AG10803 (cell line): ENCODE results near the gene ADGRA1.

Source experiments
- DNase-seq: peaks from one replicate; pipeline ENCODE4 v3.0.0; 2010; ENCODE audit warnings: low read depth
- H3K4me3 ChIP-seq: 2 replicates; pipeline ENCODE4 v1.5.1; 2011; ENCODE audit warnings: mild to moderate bottlenecking, low read length, control low read depth
- CTCF ChIP-seq: conservative IDR thresholded peaks from 2 replicates; pipeline ENCODE4 v1.5.1; 2011; ENCODE audit warnings: mild to moderate bottlenecking, low read length, control low read depth, inconsistent platforms

ADGRA1 gene

GRCh38 chr10:133090101-133090500 is 2.4 kb downstream of the ADGRA1 start:
- TF ChIP-seq CTCF = no peak
- H3K4me3 ChIP-seq = no peak overlapping the region
- no peak for DNase-seq

GRCh38 chr10:133090654-133091053 is 2.9 kb downstream of the ADGRA1 start:
- no peak overlapping the region for H3K4me3 ChIP-seq
- no peak for TF ChIP-seq CTCF
- DNase-seq = no peak

- no peak overlapping the region for H3K4me3 ChIP-seq
- DNase-seq = no peak
- TF ChIP-seq CTCF = no peak
These were observed 3.6 kb downstream of the ADGRA1 start for GRCh38 chr10:133091316-133091715.

GRCh38 chr10:133093291-133093690 is 5.6 kb downstream of the ADGRA1 start:
- no peak overlapping the region for H3K4me3 ChIP-seq
- DNase-seq = no peak
- TF ChIP-seq CTCF = no peak

GRCh38 chr10:133094286-133094685 is 6.6 kb downstream of the ADGRA1 start:
- H3K4me3 ChIP-seq = no peak overlapping the region
- no peak for DNase-seq
- TF ChIP-seq CTCF = no peak

GRCh38 chr10:133094866-133095265 is 7.1 kb downstream of the ADGRA1 start:
- no peak for DNase-seq
- no peak for TF ChIP-seq CTCF
- no peak overlapping the region for H3K4me3 ChIP-seq

- H3K4me3 ChIP-seq = no peak overlapping the region
- TF ChIP-seq CTCF = no peak
- no peak for DNase-seq
These were observed 7.9 kb downstream of the ADGRA1 start for GRCh38 chr10:133095586-133095985.
